NCI-H226 (cell line): ENCODE measurements around the gene NR1H4.
"Not testable (repeated sequence)": the region's sequence is repeated elsewhere in the genome, so short reads cannot be mapped to it uniquely, and the experiment has no call there.

ENCODE experiments used
- DNase-seq: peaks from one replicate; pipeline ENCODE4 v3.0.0-alpha.2; 2015

NR1H4 gene

GRCh38 chr12:100473716-100474150 lies at the start of gene NR1H4:
Gene NR1H4, plus strand, starts transcription at chr12:100473866. Its CDS starts 19,458 bp downstream, at chr12:100493324.
- no peak for DNase-seq

- DNase-seq, result no peak
These were observed 47.5 kb upstream of the NR1H4 start for GRCh38 chr12:100426145-100426544.

GRCh38 chr12:100427078-100427477 lies 46.6 kb upstream of the NR1H4 start:
- DNase-seq, result peak; percentile 65

GRCh38 chr12:100430251-100430650 lies 43.4 kb upstream of the NR1H4 start:
- not testable (repeated sequence) for DNase-seq

GRCh38 chr12:100433701-100434100 lies 40.0 kb upstream of the NR1H4 start:
- DNase-seq, result no peak

- no peak for DNase-seq
These were observed 39.5 kb upstream of the NR1H4 start for GRCh38 chr12:100434177-100434576.

- no peak for DNase-seq
These were observed 37.7 kb upstream of the NR1H4 start for GRCh38 chr12:100435957-100436356.

- DNase-seq, result no peak
These were observed 36.4 kb upstream of the NR1H4 start for GRCh38 chr12:100437038-100437841.

- no peak for DNase-seq
These were observed 33.9 kb upstream of the NR1H4 start for GRCh38 chr12:100439797-100440196.

- no peak for DNase-seq
These were observed 31.3 kb upstream of the NR1H4 start for GRCh38 chr12:100442403-100442802.

GRCh38 chr12:100443434-100443833 lies 30.2 kb upstream of the NR1H4 start:
- DNase-seq, result no peak

GRCh38 chr12:100445081-100445481 lies 28.6 kb upstream of the NR1H4 start:
- no peak for DNase-seq

- DNase-seq, result no peak
These were observed 26.3 kb upstream of the NR1H4 start for GRCh38 chr12:100447381-100447780.

GRCh38 chr12:100448656-100449055 lies 25.0 kb upstream of the NR1H4 start:
- DNase-seq, result no peak

- DNase-seq, result no peak
These were observed 22.9 kb upstream of the NR1H4 start for GRCh38 chr12:100450735-100451134.

- DNase-seq, result no peak
These were observed 19.7 kb upstream of the NR1H4 start for GRCh38 chr12:100453951-100454350.

- DNase-seq, result no peak
These were observed 17.8 kb upstream of the NR1H4 start for GRCh38 chr12:100455896-100456295.

- DNase-seq, result no peak
These were observed 15.5 kb upstream of the NR1H4 start for GRCh38 chr12:100458191-100458590.

GRCh38 chr12:100460702-100461101 lies 13.0 kb upstream of the NR1H4 start:
- no peak for DNase-seq

- no peak for DNase-seq
These were observed 12.2 kb upstream of the NR1H4 start for GRCh38 chr12:100461330-100461973.

GRCh38 chr12:100463661-100464060 lies 10.0 kb upstream of the NR1H4 start:
- DNase-seq, result no peak

GRCh38 chr12:100464529-100464928 lies 9.1 kb upstream of the NR1H4 start:
- no peak for DNase-seq

GRCh38 chr12:100468126-100468525 lies 5.5 kb upstream of the NR1H4 start:
- no peak for DNase-seq

- DNase-seq, result no peak
These were observed 1.3 kb upstream of the NR1H4 start for GRCh38 chr12:100472325-100472724.
